GM18519 (cell line): ENCODE measurements around the gene PPFIA1.

ENCODE experiments used
- ATAC-seq: cut with Tn5 transposase; IDR thresholded peaks from one replicate; pipeline ENCODE4 v1.9.1; 2021; ENCODE audit warnings: mild to moderate bottlenecking, moderate library complexity; ENCODE audit not compliant: unreplicated experiment, low FRiP score

Gene PPFIA1

GRCh38 chr11:70270104-70270876 is at the start of gene PPFIA1:
PPFIA1 (plus strand) TSS chr11:70270690; CDS start chr11:70272173, 1,483 bp downstream.
- ATAC-seq: peak; percentile 78

DNA sequence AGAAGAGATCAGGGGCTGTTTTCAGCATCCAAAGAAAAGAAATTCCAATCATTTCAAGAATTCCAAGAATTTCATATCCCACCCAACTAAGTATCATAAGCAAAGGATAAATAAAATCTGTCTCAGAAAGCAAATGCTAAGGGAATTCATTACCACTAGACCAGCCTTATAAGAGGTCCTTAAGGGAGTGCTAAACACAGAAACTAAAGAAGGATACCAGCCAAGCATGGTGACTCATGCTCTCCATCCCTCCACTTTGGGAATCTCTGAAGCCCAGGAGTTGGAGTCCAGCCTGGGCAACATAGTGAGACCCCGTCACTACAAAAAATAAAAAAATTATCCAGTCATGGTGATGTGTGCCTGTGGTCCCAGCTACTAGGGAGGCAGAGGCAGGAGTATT is 49.6 kb upstream of the PPFIA1 start:
- ATAC-seq: no peak

- no peak for ATAC-seq
These were observed 44.8 kb upstream of the PPFIA1 start for GRCh38 chr11:70225681-70226177.

- ATAC-seq: no peak
These were observed 44.3 kb upstream of the PPFIA1 start for GRCh38 chr11:70226183-70226582.

DNA sequence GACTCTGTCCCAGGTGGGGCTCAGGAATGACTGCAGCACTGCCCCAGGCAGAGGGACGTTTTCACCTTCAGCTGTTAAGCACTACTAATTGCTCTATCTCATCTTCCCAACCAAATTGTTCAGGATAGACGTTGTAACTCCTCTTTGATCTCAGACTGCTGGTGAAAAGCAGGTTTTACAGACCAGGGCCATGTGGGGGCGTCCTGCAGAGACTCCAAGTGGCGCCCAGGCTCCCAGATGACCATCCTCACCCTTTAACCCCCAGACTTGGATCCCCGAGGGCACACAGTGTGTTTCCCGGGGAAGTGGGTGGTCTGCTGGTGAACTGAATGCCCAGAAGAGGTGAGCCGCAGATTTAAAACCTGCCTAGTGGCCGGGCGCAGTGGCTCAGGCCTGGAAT is 43.5 kb upstream of the PPFIA1 start:
- ATAC-seq: no peak

GRCh38 chr11:70229737-70230136 is 40.8 kb upstream of the PPFIA1 start:
- no peak for ATAC-seq

DNA sequence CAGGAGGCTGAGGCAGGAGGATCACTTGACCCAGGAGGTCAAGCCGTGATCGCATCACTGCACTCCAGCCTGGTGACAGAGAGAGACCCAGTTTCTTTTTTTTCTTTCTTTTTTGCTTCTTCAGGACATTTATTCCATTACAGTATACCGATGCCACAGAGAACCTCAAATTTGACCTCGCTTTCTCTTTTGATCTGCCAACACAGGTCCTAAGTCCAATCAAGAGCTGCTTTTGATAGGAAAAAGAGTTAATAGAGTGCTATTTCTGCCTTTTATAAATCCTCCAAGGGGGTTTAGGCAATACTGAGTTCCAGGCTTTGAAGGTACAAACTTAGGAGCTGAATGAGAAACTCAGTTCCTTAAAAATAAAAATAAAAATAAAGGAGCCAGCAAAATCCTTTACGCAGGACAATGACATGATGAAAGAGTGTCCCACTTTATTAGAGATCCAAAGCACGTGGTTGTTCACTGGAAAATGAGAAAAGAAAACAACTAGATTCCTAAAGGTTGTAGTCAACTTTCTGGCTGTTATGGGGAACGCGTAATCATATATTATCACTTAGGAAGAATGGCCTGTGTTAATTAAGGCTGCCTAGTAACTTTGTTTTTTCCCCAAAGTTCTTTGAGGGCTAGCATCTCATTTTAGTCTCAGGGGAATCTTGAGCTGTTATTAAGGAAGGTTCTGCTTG is 40.2 kb upstream of the PPFIA1 start:
- ATAC-seq: no peak

- no peak for ATAC-seq
These were observed 39.4 kb upstream of the PPFIA1 start for GRCh38 chr11:70230840-70231710.

GRCh38 chr11:70233034-70233433 is 37.5 kb upstream of the PPFIA1 start:
- no peak for ATAC-seq

GRCh38 chr11:70233511-70233934 is 37.0 kb upstream of the PPFIA1 start:
- ATAC-seq: no peak

DNA sequence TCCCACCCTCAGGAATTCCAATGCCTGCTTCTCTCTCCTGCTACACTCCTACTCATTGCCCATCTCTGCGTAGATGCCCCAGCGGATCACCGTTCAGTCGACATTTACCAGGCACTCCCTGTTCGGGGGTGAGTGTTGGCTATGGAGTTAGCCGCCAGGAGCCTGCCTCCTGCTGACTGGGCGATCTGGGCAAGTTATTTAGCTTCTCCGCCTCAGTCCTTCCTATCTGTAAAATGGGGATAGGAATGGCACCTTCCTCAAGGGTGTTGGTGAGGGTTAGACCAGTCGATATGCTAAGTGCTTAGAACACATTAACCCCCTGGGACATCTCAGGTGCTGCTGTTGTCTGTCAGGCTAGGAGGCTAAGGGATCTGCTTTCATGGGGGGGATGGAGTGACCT is 36.5 kb upstream of the PPFIA1 start:
- no peak for ATAC-seq

GRCh38 chr11:70240337-70240736 is 30.2 kb upstream of the PPFIA1 start:
- no peak for ATAC-seq

GRCh38 chr11:70241709-70242108 is 28.8 kb upstream of the PPFIA1 start:
- ATAC-seq: no peak

- no peak for ATAC-seq
These were observed 27.6 kb upstream of the PPFIA1 start for GRCh38 chr11:70242885-70243284.

GRCh38 chr11:70243912-70244652 is 26.4 kb upstream of the PPFIA1 start:
- no peak for ATAC-seq

DNA sequence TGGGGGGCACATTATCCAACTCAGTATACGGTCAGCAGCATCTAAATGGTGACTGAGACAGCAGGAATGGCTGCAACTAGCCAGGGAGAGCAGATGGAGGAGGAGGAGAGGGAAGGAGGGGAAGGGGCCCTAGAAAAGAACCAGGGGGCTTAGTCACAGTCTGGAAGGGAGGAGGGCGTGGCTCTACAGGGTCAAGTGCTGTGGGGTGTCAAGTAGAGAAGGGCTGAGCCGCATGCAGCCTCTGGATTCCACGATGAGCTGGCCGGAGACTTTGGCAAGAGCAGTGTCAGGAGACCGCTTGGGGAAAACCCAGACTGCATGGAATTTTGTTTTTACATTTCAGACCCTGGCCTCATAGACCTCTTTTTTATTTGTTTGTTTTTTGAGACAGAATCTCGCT is 25.8 kb upstream of the PPFIA1 start:
- ATAC-seq: no peak

GRCh38 chr11:70246196-70246595 is 24.3 kb upstream of the PPFIA1 start:
- no peak for ATAC-seq

- ATAC-seq: no peak
These were observed 23.3 kb upstream of the PPFIA1 start for GRCh38 chr11:70247042-70247709.

DNA sequence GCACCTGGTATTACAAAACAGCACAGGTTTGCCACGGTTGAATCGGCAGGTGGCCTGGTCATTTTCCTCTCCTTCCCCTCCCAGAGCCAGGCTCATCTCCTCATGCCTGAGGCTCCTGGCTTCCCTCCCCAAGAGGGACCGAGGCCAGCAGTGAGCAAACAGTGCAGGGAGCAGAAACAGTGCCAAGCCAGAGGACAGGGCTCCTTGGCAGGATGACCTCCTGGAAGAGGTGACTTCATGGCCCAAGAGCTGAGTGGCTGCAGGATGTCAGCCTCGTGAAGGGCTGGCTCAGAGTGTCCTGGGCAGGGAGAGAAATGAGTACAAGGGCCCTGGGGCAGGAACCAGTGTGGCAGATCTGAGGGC is 22.8 kb upstream of the PPFIA1 start:
- no peak for ATAC-seq
